ENCODE measurements around the gene ROS1.
"Not testable (repeated sequence)": the region's sequence is repeated elsewhere in the genome, so short reads cannot be mapped to it uniquely, and the experiment has no call there.

The ROS1 gene

DNA sequence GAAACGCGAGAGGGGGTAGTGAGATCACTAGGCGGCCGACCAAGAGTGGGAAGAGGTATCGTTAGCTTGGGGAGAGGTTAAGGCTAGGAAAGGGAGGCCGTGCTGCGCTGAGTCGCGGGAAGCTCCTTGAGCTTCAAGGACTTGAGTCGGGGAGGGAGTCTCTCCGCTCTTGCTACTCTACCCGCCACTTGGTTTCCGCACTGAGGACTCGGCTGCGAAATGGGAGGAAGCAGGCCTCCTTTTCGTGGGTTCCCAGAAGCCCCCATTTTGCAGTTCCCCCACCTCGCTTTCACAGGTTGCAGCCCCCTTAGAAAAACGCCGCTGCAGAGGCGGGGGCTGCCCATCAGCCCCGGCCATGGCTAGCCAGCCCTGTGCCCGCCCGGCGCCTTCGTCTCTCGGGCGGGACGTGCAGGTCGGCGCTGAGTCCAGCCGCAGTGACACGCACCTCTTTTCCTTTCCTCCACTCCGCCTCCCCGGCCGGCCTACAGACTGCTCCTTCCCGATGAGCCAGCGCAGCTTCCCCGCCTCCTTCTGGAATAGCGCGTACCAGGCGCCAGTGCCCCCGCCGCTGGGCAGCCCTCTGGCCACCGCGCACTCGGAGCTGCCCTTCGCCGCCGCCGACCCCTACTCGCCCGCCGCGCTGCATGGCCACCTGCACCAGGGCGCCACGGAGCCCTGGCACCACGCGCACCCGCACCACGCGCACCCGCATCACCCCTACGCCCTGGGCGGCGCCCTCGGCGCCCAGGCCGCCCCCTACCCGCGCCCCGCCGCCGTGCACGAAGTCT is 155.5 kb downstream of the ROS1 start:
- in situ Hi-C loops (cut with MboI; ENCODE audit: low sequenced_read_pairs): no loop called here

DNA sequence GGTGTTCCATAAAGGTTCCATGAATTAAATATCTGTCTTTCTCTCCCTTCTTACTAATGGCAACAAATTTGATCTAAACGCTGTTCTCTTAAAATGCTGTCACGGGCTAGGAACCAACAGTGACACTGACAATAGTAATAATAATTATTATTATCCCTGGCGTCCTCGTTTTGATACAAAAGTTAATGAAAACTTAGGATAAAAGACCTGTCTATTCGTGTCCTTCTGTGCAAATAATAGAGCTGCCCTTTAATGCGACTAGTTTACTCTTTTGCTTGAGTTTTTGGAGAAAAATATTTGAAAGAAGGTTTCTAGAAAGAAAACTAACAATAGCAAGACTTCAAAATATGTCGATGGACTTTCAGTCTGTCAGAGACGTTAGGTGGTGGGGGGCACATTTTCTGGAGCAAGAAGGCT is 156.1 kb downstream of the ROS1 start:
- in situ Hi-C loops (cut with MboI; ENCODE audit: low sequenced_read_pairs): no loop called here

DNA sequence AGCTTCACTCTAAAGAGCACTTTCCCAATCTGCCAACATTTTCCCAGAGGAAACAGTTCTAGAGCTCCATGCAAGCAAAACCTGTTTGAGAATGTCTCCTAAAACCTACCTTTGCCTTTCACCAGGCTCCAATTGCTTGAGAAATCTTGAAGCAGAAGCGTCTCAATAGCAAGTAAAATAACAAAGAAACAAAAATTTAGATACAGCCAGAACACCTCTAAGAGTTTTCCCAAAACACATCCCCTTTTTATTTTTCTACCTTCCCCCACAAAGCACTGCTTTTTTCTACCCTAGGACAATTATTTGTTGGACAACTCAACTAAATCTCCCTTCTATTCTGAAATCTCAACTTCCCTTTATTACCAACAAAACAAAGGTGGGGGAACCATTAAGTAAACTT is 156.8 kb downstream of the ROS1 start:
- in situ Hi-C loops (cut with MboI; ENCODE audit: low sequenced_read_pairs): no loop called here

DNA sequence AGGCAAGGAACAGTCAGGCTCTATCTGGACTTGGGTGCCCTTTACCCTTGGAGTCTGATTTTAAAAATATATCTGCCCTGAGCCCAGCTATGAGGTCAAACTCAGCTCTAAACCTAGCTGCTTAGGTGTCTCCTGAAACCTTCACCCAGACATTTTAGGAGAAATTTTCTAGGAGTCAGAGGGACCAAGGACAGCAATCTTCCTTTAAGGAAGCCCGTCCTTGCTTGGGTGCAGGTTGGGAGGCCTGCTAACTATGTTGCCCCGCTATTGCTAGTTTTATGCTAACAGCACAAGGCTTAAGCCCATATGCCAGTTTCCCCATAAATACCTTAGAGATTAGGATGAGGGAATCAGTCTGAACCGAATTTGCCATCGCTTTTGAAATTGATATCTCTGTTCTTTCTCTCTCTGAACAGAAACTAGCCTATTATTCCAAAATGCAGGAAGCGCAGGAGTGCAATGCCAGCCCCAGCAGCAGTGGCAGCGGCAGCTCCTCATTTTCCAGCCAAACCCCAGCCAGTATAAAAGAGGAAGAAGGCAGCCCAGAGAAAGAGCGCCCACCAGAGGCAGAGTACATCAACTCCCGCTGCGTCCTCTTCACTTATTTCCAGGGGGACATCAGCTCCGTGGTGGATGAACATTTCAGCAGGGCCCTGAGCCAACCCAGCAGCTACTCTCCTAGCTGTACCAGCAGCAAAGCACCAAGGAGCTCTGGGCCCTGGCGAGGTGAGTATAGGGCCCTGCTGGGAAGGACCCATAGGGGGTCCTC is 157.8 kb downstream of the ROS1 start:
- in situ Hi-C loops (cut with MboI; ENCODE audit: low sequenced_read_pairs): no loop called here

DNA sequence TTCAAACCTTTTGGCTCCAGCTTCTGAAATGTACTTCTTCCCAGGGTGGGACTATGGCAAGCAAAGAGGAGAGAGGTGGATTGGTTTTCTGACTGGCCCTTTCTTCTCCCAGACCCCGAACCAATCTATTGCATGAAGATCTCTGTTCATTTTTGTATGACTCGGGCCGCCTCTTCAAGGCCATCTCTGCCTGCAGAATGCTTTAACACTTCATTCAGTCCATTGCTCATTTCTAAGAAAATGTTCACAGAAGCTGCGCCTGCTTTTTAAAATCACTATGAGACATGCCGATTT is 158.7 kb downstream of the ROS1 start:
- in situ Hi-C loops (cut with MboI; ENCODE audit: low sequenced_read_pairs): no loop called here

DNA sequence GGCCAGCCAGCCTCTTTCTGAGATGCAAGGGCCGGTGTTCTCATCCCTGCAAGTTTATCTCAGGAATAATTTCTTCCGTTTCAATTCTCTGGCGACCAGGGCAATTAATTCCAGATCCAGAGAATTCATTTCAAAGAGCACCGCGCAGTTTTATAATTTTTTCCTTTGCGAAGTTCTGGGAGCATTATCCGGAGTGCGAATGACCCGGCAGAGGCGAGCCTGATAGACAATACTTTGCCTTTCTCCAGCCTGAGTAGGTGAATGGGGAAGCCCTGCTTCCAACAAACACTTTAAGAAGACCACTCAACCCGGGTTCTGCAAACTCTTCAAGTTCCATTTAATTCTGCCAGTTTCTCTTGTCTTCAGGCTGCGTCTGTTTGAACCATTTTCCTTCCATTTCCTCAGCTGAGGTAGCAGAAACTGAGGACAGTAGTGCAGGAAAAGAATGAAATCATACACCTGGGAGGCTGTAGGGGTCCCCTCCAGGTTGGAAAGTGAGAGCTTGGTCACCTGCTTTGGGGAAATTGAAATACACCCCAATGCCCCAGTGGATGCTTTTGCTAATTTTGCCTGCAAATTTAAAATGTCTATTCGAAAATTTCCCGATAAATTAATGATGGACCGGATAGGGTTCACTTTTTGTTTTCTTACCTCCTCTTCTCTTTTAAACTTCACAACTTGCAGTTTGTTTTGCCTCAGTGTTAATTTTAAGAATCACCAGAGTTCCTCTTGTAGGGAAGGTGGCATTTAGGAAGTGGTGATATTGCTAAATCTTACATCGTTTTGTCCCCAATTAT is 159.3 kb downstream of the ROS1 start:
- in situ Hi-C loops (cut with MboI; ENCODE audit: low sequenced_read_pairs): no loop called here

DNA sequence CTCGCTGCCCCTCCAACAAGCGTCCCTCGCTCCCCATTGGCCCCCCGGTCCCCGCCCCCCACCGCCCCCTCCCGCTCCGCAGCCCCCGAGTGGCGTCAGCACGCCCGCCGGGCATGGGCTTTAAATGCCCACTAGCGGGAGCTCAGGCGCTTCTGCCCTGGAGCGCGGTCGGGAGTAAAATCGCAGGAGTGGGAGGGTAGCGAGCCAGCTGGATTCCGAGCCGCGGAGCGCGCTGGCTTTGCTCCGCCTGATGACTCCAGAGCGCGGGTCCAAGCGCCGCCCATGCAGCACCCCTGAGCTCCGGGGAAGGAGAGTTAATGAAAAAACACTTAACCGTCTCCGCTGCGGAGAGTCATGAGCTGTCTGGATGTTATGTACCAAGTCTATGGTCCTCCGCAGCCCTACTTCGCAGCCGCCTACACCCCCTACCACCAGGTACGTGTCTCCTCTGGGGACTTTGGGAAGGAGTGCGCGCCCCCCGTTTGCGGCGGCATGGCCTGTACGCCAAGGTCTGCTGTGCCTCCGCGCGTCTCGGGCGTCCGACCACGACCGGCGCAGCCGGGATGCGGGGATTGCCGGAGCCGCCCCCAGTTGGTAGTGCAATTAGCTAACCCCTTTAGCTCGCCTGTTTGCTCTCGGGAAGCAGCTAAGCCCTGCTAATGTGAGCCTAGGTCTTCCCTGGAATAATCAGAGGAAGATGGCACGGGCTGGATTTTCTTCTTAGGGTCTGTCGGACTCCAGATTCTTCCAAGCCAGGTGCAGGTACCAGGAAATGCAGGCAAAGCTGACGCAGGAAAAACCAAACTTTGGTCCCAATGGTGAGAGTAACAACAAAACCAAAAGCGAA is 160.1 kb downstream of the ROS1 start, which contains the start of gene VGLL2:
Gene VGLL2, plus strand, starts transcription at position 149 of the 847 bp plus-strand sequence. Its CDS starts 206 bp downstream, at position 355.
- in situ Hi-C loops (cut with MboI; ENCODE audit: low sequenced_read_pairs): no loop called here

DNA sequence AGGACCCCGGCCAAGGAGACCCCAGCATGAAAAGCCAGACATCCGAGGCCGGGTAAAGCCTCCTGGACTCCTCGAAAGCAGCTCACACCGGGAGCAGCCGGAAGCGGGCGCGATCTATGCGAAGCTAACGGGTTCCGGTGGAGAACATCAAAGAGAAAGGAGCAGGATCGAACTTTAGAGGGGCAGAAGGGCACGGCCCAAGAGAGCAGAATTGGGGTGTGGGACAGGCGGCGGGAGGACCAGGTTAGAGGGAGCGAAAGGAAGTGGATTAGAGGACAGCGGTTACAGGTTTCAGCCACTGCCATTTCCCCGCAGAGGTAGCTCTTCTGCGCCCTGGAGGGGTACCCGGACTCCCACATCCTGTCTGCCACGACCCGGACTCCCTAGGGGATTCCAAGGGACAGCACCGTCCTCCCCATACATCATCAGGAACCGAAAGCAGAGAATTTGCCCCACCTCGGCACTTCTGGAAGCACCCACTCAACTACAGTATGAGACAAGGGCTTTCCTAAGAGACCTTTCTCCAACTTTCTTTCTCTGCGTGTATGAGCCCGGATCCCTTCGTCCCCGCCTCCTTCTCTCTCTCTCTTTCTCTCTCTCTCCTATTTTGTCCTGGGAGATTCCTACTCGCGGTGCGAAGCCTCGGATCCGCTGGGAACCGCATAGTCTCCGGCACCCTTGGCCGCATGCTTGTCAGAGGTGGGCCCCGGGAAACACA is 160.9 kb downstream of the ROS1 start:
- in situ Hi-C loops (cut with MboI; ENCODE audit: low sequenced_read_pairs): no loop called here

DNA sequence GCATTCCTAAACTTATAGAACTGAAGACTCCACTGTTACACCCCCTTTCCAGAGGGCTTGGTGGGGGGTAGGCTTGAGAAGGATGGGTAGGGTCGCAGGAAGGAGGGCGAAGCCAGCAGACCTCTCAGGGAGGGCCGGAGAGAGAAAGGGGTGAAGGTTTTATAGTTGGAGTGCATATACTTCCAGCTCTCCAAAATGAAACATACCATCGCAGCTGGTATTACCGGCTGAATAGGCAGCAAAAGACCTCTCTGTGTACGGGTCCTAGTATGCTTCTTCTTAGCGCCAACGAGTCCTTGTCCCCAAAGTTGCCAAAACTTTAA is 161.4 kb downstream of the ROS1 start:
- in situ Hi-C loops (cut with MboI; ENCODE audit: low sequenced_read_pairs): no loop called here

DNA sequence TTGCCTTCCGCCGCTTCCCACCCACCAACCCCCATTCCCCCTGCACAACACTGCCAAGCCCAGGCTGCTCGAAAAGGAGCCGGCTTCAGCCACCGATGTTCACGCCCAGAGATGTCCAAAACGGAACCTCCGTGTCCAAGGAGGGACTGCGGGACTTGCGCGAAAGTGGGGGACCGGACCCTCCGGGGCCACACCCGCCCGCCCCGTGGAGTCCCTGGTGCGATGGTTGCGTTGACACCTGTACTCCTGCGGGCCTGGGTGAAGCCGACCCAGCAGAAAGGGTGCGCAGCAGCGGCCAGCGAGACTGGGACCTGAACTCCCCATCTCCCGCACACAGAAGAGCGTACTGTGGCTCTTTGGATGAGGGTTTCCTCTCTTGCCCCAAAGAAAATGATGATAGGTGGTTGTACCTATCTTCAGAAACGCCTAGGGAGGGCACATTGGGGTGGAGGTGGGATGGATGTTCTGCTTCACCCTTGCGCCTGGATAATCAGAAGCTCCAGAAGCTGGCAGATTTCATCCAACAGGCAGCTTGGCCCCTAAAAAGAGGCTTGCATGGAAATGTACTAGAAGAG is 162.3 kb downstream of the ROS1 start:
- in situ Hi-C loops (cut with MboI; ENCODE audit: low sequenced_read_pairs): no loop called here

DNA sequence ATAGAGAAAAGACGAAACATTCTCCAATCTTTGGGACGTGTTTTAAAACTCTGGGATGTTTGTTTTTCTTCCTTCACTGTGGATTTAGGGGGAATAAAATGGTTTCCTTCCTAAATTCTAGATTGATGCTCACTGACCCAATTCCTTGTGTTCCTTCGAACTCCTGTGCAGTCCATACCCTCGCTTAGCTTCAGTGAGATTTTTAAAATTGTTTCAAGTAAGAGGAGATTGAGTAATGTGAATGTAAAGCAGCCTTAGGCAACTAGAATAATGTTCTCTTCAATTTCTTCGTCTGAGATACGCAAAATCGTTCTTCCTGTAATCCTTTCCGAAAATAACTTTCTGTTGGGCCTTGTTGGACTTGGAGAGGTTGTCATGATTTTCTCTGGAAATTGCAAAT is 162.9 kb downstream of the ROS1 start:
- in situ Hi-C loops (cut with MboI; ENCODE audit: low sequenced_read_pairs): no loop called here

DNA sequence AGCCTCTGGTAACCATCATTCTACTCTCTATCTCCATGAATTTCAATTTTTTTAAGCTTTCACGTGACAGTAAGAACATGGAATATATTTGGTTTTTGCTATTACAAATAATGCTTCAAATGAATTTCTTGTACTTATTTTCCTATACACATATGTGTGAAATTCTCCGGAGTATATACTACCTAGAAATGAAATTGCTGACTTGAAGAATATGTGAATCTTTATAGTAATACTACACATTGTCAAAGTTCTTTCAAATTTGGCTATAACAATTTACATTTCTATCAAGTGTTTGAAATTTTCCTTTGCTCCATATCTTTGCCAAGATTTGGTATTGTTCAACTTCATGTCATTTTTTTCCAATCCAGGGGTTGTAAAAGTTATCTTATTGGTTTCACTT is 172.0 kb downstream of the ROS1 start:
- in situ Hi-C loops (cut with MboI; ENCODE audit: low sequenced_read_pairs): no loop called here

DNA sequence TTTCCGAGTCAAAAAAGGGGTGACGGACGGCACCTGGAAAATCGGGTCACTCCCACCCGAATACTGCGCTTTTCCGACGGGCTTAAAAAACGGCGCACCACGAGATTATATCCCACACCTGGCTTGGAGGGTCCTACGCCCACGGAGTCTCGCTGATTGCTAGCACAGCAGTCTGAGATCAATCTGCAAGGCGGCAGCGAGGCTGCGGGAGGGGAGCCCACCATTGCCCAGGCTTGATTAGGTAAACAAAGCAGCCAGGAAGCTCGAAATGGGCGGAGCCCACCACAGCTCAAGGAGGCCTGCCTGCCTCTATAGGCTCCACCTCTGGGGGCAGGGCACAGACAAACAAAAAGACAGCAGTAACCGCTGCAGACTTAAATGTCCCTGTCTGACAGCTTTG is 180.8 kb downstream of the ROS1 start:
- in situ Hi-C loops (cut with MboI; ENCODE audit: low sequenced_read_pairs): not testable (repeated sequence)

DNA sequence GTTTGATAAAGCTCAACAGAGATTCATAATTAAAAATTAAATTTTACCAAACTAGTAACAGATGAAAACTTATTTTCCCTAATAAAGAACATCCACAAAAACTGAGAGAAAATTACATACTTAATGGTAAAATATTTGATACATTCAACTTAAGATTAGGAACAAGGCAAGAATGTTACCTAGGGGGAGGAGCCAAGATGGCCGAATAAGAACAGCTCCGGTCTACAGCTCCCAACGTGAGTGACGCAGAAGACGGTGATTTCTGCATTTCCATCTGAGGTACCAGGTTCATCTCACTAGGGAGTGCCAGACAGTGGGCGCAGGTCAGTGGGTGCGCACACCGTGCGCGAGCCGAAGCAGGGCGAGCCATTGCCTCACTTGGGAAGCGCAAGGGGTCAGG is 181.2 kb downstream of the ROS1 start:
- in situ Hi-C loops (cut with MboI; ENCODE audit: low sequenced_read_pairs): not testable (repeated sequence)

Data from HL-60/S4 treated with phorbol 12-myristate 13-acetate at 8.2 ng/mL for 4 days and 3 days (cell line).